GM12864 (cell line): ENCODE results near the gene GLMP.

Experiments used
- DNase-seq: peaks from one replicate; pipeline ENCODE4 v3.0.0-alpha.2; 2011; ENCODE audit warnings: low read depth
- H3K4me3 ChIP-seq: 2 replicates; pipeline ENCODE4 v1.5.1; 2011; ENCODE audit warnings: mild to moderate bottlenecking, low read depth, low read length, control low read depth
- CTCF ChIP-seq: IDR thresholded peaks from 2 replicates; pipeline ENCODE4 v1.5.1; 2011; ENCODE audit warnings: low read depth, mild to moderate bottlenecking, moderate library complexity, low read length, control low read depth, inconsistent platforms; ENCODE audit errors: missing control alignments

GLMP gene

GRCh38 chr1:156253634-156254033 is 41.8 kb downstream of the GLMP start:
- no peak for TF ChIP-seq CTCF
- H3K4me3 ChIP-seq = no peak overlapping the region

GRCh38 chr1:156251527-156251926 is 44.0 kb downstream of the GLMP start:
- TF ChIP-seq CTCF = no peak
- no peak for DNase-seq
- no peak overlapping the region for H3K4me3 ChIP-seq

More at GRCh38 chr1:156253634-156254033, 41.8 kb downstream of the GLMP start:
- no peak for DNase-seq

GRCh38 chr1:156249593-156249992 is 45.9 kb downstream of the GLMP start:
- no peak for DNase-seq
- no peak overlapping the region for H3K4me3 ChIP-seq
- no peak for TF ChIP-seq CTCF

GRCh38 chr1:156248323-156248683 is 47.2 kb downstream of the GLMP start:
- TF ChIP-seq CTCF = no peak
- no peak for DNase-seq

GRCh38 chr1:156247460-156248322 is 47.8 kb downstream of the GLMP start, which contains the start of gene PAQR6:
Gene PAQR6, minus strand, starts transcription at chr1:156248056. Its CDS starts 1,325 bp downstream, at chr1:156246731.
- no peak for DNase-seq
- no peak within 1 kb of the TSS for H3K4me3 ChIP-seq
- no peak for TF ChIP-seq CTCF

More at GRCh38 chr1:156248323-156248683, 47.2 kb downstream of the GLMP start:
- H3K4me3 ChIP-seq = no peak overlapping the region

GRCh38 chr1:156246781-156247459 is 48.6 kb downstream of the GLMP start:
- no peak for TF ChIP-seq CTCF
- DNase-seq = no peak
- H3K4me3 ChIP-seq = no peak overlapping the region
